HG03354 (cell line): Measurements from ENCODE around the gene APOM.

Experiments
- ATAC-seq: cut with Tn5 transposase; IDR thresholded peaks from one replicate; pipeline ENCODE4 v1.9.1; 2021; ENCODE audit warnings: mild to moderate bottlenecking; ENCODE audit not compliant: unreplicated experiment, poor library complexity, severe bottlenecking

The APOM gene

GRCh38 chr6:31655349-31656237, at the start of gene APOM:
TSS of gene APOM (plus strand) at chr6:31655894. CDS start at chr6:31655967, 73 bp downstream.
- no peak for ATAC-seq

- ATAC-seq, result no peak
Measured at GRCh38 chr6:31607317-31607716, 48.4 kb upstream of the APOM start.

- ATAC-seq, result no peak
Measured at GRCh38 chr6:31609519-31610406, 45.9 kb upstream of the APOM start.

GRCh38 chr6:31610968-31611367, 44.7 kb upstream of the APOM start:
- no peak for ATAC-seq

- no peak for ATAC-seq
Measured at GRCh38 chr6:31614075-31614619, 41.5 kb upstream of the APOM start.

- no peak for ATAC-seq
Measured at GRCh38 chr6:31614684-31615578, 40.8 kb upstream of the APOM start, which contains the start of gene AIF1. TSS of gene AIF1 (plus strand) at chr6:31615234. CDS start at chr6:31615330, 96 bp downstream.

- ATAC-seq, result no peak
Measured at GRCh38 chr6:31615748-31616147, 39.9 kb upstream of the APOM start.

- ATAC-seq, result no peak
Measured at GRCh38 chr6:31617010-31617409, 38.7 kb upstream of the APOM start.

- ATAC-seq, result peak; percentile 83
Measured at GRCh38 chr6:31619805-31620585, 35.7 kb upstream of the APOM start.

- ATAC-seq, result peak; percentile 39
Measured at GRCh38 chr6:31620586-31621319, 34.9 kb upstream of the APOM start, which contains the start of gene PRRC2A. TSS of gene PRRC2A (plus strand) at chr6:31620715. CDS start at chr6:31622790, 2,075 bp downstream.

GRCh38 chr6:31621320-31621939, 34.3 kb upstream of the APOM start:
- ATAC-seq, result no peak

GRCh38 chr6:31621991-31622390, 33.7 kb upstream of the APOM start:
- no peak for ATAC-seq

GRCh38 chr6:31622684-31623091, 33.0 kb upstream of the APOM start:
- no peak for ATAC-seq

GRCh38 chr6:31624070-31624469, 31.6 kb upstream of the APOM start:
- ATAC-seq, result no peak

- no peak for ATAC-seq
Measured at GRCh38 chr6:31626952-31627351, 28.7 kb upstream of the APOM start.

GRCh38 chr6:31627690-31628287, 27.9 kb upstream of the APOM start:
- ATAC-seq, result no peak

- ATAC-seq, result no peak
Measured at GRCh38 chr6:31629014-31629413, 26.7 kb upstream of the APOM start.
